ENCODE measurements around the gene MGAT3.

GRCh38 chr22:39408807-39409206 lies 48.0 kb upstream of the MGAT3 start:
- no peak for TF ChIP-seq EZH2 (optimal IDR thresholded peaks at IDR 0.05; ENCODE audit: low read depth, low read length)
- TF ChIP-seq CTCF (IDR thresholded peaks at IDR 0.05; ENCODE audit: low read length), result no peak
- TF ChIP-seq EZH2phosphoT487 (IDR thresholded peaks at IDR 0.05; ENCODE audit: low read length), result no peak

All from MM.1S (cell line).